ENCODE results near the gene BICD1. TPM values are rescaled to one million over a fixed set of nuclear protein-coding genes. Genes with fewer than 3 reads are reported as not detected.

BICD1 gene
- total RNA-seq, 2 experiments from 2014 or later: 10.5 to 10.7 TPM

- ChIA-PET POLR2A (no interaction called here), CTCF (no interaction called here)
- no peaks in the 10 kb centered on the region for H3K4me1 Mint-ChIP-seq (ENCODE audit: low read depth)
- intact Hi-C loops (cut with micrococcal nuclease): no loop called here
- no peak overlapping the region for H3K4me3 Mint-ChIP-seq
- H3K27me3 Mint-ChIP-seq: peaks cover 9% of the 10 kb centered on the region
- H3K9me3 Mint-ChIP-seq: no peaks in the 10 kb centered on the region
- H3K27ac Mint-ChIP-seq: no peak overlapping the region
- no peak for DNase-seq
- no peaks in the 10 kb centered on the region for H3K36me3 Mint-ChIP-seq
These were observed 301.1 kb downstream of the BICD1 start for GRCh38 chr12:32407795-32408194.

GRCh38 chr12:32413412-32413811, 306.8 kb downstream of the BICD1 start:
- Mint-ChIP-seq H3K9me3 (no peaks in the 10 kb centered on the region), H3K36me3 (no peaks in the 10 kb centered on the region), H3K27me3 (peaks cover 6% of the 10 kb centered on the region), H3K4me1 (ENCODE audit: low read depth) (no peaks in the 10 kb centered on the region), H3K4me3 (no peak overlapping the region), H3K27ac (no peak overlapping the region)
- DNase-seq: no peak
- POLR2A ChIA-PET: no interaction called here
- CTCF ChIA-PET: no interaction called here
- intact Hi-C loops (cut with micrococcal nuclease): no loop called here

- no peak overlapping the region for H3K27ac Mint-ChIP-seq
- H3K36me3 Mint-ChIP-seq: no peaks in the 10 kb centered on the region
- no peak overlapping the region for H3K4me3 Mint-ChIP-seq
- POLR2A ChIA-PET: no interaction called here
- H3K27me3 Mint-ChIP-seq: peaks cover 5% of the 10 kb centered on the region
- CTCF ChIA-PET: no interaction called here
- H3K9me3 Mint-ChIP-seq: no peaks in the 10 kb centered on the region
- no peak for DNase-seq
- H3K4me1 Mint-ChIP-seq (ENCODE audit: low read depth): no peaks in the 10 kb centered on the region
- intact Hi-C loops (cut with micrococcal nuclease): no loop called here
These were observed 311.6 kb downstream of the BICD1 start for GRCh38 chr12:32418221-32418620.

- ChIA-PET POLR2A (no interaction called here), CTCF (no interaction called here)
- Mint-ChIP-seq H3K36me3 (no peaks in the 10 kb centered on the region), H3K27me3 (peaks cover 5% of the 10 kb centered on the region), H3K4me3 (no peak overlapping the region), H3K27ac (no peak overlapping the region), H3K4me1 (ENCODE audit: low read depth) (no peaks in the 10 kb centered on the region), H3K9me3 (no peaks in the 10 kb centered on the region)
- DNase-seq: no peak
- intact Hi-C loops (cut with micrococcal nuclease): no loop called here
These were observed 312.4 kb downstream of the BICD1 start for GRCh38 chr12:32418903-32419519.

- no peak for DNase-seq
- Mint-ChIP-seq H3K4me3 (no peak overlapping the region), H3K27ac (no peak overlapping the region), H3K27me3 (peaks cover 5% of the 10 kb centered on the region), H3K4me1 (ENCODE audit: low read depth) (no peaks in the 10 kb centered on the region), H3K9me3 (peaks cover 2% of the 10 kb centered on the region), H3K36me3 (no peaks in the 10 kb centered on the region)
- ChIA-PET CTCF (interaction anchor here (0.7 kb wide), 1 partner anchor 61 kb away, joined by 3 read pairs; no protein-coding TSS in a partner anchor), POLR2A (no interaction called here)
- intact Hi-C loops (cut with micrococcal nuclease): no loop called here
These were observed 312.9 kb downstream of the BICD1 start for GRCh38 chr12:32419520-32419960.

- POLR2A ChIA-PET: no interaction called here
- DNase-seq: no peak
- Mint-ChIP-seq H3K4me1 (ENCODE audit: low read depth) (no peaks in the 10 kb centered on the region), H3K36me3 (no peaks in the 10 kb centered on the region), H3K27ac (no peak overlapping the region), H3K9me3 (peaks cover 2% of the 10 kb centered on the region), H3K4me3 (no peak overlapping the region), H3K27me3 (peaks cover 5% of the 10 kb centered on the region)
- CTCF ChIA-PET: no interaction called here
- intact Hi-C loops (cut with micrococcal nuclease): no loop called here
These were observed 313.7 kb downstream of the BICD1 start for GRCh38 chr12:32420356-32420755.

- H3K27ac Mint-ChIP-seq: no peak overlapping the region
- POLR2A ChIA-PET: no interaction called here
- intact Hi-C loops (cut with micrococcal nuclease): no loop called here
- H3K4me3 Mint-ChIP-seq: no peak overlapping the region
- CTCF ChIA-PET: no interaction called here
- H3K36me3 Mint-ChIP-seq: peaks cover 4% of the 10 kb centered on the region
- H3K9me3 Mint-ChIP-seq: peaks cover 19% of the 10 kb centered on the region
- no peak for DNase-seq
- H3K4me1 Mint-ChIP-seq (ENCODE audit: low read depth): no peaks in the 10 kb centered on the region
- H3K27me3 Mint-ChIP-seq: peaks cover 12% of the 10 kb centered on the region
These were observed 316.9 kb downstream of the BICD1 start for GRCh38 chr12:32423559-32423958.

- Mint-ChIP-seq H3K27me3 (peaks cover 13% of the 10 kb centered on the region), H3K4me3 (no peak overlapping the region), H3K9me3 (peaks cover 22% of the 10 kb centered on the region), H3K4me1 (ENCODE audit: low read depth) (no peaks in the 10 kb centered on the region), H3K27ac (no peak overlapping the region), H3K36me3 (peaks cover 6% of the 10 kb centered on the region)
- ChIA-PET CTCF (no interaction called here), POLR2A (no interaction called here)
- no peak for DNase-seq
- intact Hi-C loops (cut with micrococcal nuclease): no loop called here
These were observed 324.4 kb downstream of the BICD1 start for GRCh38 chr12:32431025-32431424.

Other genes starting within 250 kb of the BICD1 start
- 10 to 100 TPM; 62.4 to 67.0 TPM for gene RESF1, start 147.4 kb upstream of the BICD1 start, total RNA-seq

Measured in activated CD4-positive, alpha-beta memory T cell treated with anti-CD3 and anti-CD28 coated beads for 36 hours (primary cell).